Sigmoid colon (tissue), 4 donors: Measurements from ENCODE around the gene EXOC6.

Source experiments
- CTCF ChIP-seq, 4 experiments: fragments of 450-650 bp in 3 of 4; fragments of 200-600 bp in 1 of 4; IDR thresholded peaks; one replicate each; pipeline ENCODE4 v1.5.1; 2016 to 2019; ENCODE audit warnings: antibody characterized with exemption in 4 of 4, mild to moderate bottlenecking in 3 of 4, moderate library complexity in 2 of 4
- EP300 ChIP-seq, 4 donors: sonication (generic); formaldehyde crosslinking; IDR thresholded peaks; one replicate each; pipeline ENCODE4 v1.6.1; 2017; ENCODE audit warnings: antibody characterized with exemption in 4 of 4
- POLR2A ChIP-seq, 2 donors: fragments of 450-650 bp; IDR thresholded peaks; one replicate each; pipeline ENCODE4 v1.6.1; 2016; ENCODE audit warnings: antibody characterized with exemption in 2 of 2, mild to moderate bottlenecking in 2 of 2, moderate library complexity in 2 of 2
- POLR2AphosphoS5 ChIP-seq, 4 donors: sonication (generic); formaldehyde crosslinking; IDR thresholded peaks; one replicate each; pipeline ENCODE4 v1.6.1; 2017; ENCODE audit warnings: antibody characterized with exemption in 4 of 4

- no peak for TF ChIP-seq EP300 (IDR thresholded peaks at IDR 0.05)
- TF ChIP-seq CTCF (IDR thresholded peaks at IDR 0.05), result no peak
- no peak for TF ChIP-seq POLR2A (IDR thresholded peaks at IDR 0.05)
- no peak for TF ChIP-seq POLR2AphosphoS5 (IDR thresholded peaks at IDR 0.05)
These were observed 209.8 kb downstream of the EXOC6 start for GRCh38 chr10:93058139-93058538.
